Fibroblast of skin of scalp (primary cell): ENCODE results near the gene TBL1X.
"Not testable (repeated sequence)": the region's sequence is repeated elsewhere in the genome, so short reads cannot be mapped to it uniquely, and the experiment has no call there.

Source experiments
- DNase-seq: peaks from one replicate; pipeline ENCODE4 v3.0.0-alpha.2; 2013

Gene TBL1X

DNA sequence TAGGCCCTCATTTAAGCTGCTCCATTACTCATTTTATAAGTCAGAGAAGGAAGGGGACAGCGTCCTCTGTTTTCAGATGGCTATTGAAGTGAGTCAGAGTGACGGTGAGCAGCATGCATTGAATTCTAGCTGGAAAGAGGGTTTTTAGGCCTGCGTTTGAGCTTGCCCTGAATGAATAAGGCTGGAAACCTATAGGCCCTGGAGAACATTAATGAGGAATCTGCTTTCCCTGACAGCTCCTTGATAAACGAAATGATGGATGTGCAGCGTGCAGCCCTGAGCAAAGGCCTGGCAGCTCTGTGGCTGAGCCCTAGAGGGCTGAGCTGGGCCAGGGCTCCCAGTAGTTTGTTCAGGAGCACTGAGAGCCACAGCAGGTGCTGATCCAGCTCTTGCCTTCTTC is 33.4 kb downstream of the TBL1X start:
- DNase-seq = no peak

DNA sequence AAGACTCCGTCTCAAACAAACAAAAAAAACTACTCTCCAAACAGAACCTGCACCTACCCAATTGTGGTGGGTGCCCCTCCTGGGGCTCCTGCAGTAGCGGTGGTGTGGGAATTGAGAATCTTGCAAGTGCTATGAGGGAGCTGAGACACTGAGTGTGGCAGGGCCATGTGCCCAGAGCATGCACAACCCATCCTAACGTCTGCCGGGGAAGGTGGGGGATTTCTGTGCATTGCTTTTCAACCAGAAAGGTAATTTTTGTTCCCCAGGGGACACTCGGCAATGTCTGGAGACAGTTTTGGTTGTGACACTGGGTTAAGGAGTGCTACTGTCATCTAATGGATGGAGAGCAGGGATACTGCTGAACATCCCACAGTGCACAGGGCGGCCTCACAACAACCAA is 35.7 kb downstream of the TBL1X start:
- DNase-seq = no peak

DNA sequence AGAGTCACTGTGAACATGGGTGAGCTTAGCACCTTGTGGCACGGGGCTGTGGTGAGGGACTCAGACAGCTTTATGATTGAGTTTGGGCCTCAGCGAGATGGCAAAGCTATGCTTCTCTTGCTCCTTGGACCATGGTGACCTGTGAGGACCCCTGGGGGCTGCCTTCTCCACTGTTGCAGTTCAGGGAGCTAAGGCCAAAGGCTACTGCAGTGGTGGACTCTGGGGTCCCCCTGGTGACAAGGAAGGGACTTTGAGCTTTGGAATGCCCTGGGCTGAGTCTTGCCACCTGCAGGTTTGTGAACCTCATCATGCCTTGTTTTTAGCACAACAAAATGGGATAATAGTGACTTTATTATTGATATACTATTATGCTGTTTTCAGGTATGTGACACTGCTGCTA is 36.5 kb downstream of the TBL1X start:
- DNase-seq = no peak

DNA sequence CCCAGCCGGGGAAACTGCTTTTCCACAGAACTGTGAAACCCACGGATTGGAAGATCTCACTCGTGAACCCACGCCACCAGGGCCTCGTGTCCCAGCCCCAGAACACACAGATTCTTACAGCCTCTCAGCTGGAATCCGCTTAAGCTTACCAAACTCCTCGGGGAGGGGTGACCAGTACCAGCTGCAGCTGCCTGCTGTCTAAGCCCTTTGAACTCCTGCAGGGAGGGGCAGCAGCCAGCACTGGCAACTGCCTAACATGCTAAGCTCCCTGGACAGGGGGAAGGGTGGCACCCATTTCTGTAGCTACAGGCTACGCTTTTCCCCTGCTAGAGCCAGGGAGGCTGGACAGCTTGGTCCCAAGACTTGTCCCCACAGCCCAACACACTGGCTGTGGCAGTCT is 38.4 kb downstream of the TBL1X start:
- no peak for DNase-seq

DNA sequence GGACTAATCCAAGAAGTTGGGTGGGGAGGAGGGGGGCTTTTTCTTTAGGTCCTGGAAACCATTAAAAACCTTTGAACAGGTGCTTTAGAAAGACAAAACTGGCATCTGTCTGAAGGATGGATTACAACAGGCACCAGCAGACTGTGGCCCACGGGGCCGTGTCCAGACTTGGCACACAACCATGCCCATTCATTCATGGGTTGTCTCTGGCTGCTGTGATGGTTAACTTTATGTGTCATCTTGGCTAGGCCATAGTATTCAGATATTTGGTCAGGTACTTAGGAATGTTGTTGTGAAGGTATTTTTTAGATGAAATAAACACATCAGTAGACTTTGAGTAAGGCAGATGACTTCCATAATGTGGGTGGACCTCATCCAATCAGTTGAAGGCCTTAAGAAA is 45.5 kb downstream of the TBL1X start:
- DNase-seq = no peak

DNA sequence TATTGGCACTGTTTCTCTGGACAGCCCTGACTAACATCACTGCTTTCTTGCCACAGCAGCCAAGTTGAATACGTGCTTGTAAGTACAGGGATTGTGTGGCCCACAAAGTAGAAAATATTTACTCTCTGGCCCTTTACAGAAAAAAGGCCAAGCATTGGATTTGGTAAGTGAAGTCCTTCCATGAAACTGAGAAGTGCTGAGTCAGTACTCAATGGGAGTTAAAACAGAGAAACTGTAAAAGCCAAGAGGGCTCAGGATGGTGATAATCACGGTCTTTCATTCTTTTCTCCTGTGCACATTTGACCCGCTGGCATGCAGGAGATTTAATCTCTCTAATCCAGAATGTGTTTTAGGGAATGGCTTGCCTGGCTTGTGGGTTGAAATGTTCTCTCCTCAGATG is 46.1 kb downstream of the TBL1X start:
- DNase-seq = no peak

DNA sequence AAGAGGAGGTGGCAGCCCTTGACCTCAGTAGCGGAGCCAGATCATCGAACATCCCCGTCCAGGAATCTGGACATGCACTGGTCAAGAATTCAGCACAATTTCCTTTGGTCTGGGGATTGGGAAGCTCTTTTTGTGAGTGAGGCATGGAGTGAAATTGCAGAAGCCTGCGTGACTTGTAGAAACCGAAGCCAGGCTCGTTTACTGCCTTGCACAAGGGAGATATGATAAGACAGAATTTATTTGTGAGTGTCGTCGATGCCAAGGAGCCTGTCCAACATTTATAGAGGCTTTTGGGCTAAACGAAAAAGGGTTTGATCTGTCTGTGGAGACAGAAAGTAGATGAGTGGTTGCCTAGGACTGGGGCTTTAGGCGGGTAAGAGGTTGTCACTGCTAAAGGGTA is 50.6 kb downstream of the TBL1X start:
- no peak for DNase-seq

DNA sequence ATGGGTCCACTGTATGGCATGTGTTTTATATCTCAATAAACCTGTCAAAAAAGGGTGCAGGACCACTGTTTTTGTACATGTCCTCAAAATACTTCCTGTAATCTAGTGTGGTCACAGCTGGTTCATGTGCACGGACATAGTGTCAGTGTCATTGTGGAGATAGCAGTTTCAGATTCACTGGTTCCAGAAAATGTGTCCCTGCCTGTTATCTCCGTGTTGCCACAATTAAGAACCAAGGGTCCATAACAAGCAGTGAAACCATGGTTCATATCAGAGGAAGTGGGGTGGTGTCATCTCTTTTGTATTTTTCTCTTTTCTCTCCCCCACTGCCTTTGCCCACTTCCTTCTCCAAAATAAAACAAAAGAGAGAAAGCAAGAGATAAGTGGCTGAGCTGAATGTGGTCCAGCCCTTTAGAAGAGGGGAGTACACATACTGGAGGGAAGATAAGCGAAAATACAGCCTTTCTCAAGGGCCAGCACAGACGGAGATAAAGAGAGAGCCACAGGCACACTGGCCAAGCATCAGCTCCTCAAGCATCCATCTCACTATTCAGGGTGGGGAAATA is 51.2 kb downstream of the TBL1X start:
- DNase-seq = no peak

DNA sequence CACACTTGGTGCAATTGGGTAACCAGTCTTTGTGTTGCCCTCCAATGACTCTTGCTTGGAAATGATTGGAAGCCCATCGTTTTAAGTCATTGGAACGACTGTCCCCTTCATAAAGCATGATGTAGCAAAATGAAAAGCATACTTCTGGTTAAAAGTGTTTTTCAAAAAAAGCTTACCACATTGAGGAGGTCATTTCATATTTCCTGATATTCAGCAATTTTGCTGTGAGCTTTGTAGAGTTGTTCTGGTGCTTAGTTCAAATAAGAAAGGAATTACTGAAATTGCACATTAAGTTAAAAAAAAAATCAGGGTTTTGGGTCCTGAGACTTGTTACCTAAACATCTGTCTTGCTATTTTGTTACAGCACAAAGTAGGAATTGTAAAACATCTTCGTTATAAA is 51.8 kb downstream of the TBL1X start:
- DNase-seq = no peak

DNA sequence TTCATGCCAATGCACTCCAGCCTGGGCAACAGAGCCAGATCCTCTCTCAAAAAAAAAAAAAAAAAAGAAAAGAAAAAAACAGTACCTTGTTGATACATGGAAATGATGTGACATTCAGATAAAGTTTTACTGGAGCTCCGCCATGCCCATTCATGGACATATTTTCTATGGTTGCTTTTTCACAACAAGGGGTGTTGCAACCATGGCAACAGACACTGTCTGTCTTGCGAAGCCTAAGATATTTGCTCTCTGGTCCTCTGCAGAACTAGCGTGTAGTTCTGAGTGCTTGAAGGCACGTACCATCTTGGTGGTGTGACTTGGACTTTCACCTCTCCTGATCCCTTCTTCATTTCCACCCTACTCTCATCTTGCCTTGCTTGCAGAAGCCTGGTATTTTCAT is 53.2 kb downstream of the TBL1X start:
- no peak for DNase-seq

DNA sequence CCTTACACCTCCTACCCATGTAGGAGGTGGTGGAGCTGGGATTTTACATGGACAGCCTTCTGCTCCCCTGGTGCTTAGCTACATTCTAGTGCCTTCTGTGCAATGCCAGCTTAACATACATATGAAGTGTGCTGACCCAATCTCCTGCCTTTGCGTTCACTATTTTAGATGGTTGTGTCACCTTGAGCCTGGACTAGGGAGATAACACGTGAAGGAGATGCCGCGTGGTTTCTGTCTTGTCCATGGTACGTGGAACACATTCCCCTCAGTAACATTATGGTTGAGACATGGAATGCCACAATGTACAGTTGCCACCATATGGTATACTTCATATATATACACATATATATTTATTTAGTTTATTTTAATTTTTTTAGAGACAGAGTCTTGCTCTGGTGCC is 54.0 kb downstream of the TBL1X start:
- DNase-seq = no peak

DNA sequence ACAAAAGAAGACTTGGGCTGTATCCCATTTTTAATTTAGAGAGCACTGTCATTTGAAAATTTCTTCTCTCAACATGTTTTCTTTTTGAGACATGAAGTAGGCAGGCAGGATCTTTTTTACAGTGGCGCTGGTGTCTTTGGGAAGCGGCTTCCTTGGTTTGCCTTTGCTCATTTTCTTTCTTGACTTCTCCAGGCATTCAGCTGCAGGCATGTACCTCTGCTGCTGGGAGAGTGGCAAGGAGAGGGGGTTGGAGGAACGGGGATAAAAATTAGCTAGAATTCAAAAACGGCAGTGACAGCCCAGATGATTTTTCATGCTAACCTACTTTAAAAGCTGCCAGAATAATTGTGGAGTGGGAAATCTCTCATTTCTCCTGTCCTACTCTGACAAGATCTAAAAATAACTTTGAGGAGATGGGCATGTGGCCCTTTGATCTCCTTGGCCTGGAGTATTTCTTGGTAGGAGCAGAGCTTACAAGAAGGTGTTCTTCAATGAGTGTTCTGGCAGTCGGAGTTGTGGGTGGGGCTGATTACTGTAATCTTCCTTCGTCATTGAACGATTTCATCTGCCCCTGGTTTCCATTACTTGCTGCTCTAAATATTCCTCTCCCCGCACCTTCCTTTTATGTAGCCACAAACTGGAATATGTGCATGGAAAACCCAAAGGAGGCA is 54.8 kb downstream of the TBL1X start:
- DNase-seq = no peak

DNA sequence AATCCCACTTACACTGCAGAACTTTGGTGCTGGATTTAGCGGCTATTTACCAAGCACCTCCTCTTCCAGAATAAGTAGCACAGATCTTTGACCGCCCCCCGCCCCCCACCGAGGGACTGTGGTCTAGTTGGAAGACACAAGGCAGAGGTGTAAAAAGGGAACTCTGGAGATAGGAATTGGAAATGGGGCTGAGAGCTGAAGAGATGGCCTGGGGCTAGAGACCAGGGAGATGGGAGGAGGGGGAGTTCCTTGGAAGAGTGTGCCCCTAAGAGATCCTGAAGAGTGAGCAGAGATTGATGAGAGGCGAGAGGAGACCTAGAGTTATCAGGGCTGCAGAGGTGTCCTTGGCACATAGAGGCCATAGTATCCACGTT is 55.3 kb downstream of the TBL1X start:
- DNase-seq = no peak

DNA sequence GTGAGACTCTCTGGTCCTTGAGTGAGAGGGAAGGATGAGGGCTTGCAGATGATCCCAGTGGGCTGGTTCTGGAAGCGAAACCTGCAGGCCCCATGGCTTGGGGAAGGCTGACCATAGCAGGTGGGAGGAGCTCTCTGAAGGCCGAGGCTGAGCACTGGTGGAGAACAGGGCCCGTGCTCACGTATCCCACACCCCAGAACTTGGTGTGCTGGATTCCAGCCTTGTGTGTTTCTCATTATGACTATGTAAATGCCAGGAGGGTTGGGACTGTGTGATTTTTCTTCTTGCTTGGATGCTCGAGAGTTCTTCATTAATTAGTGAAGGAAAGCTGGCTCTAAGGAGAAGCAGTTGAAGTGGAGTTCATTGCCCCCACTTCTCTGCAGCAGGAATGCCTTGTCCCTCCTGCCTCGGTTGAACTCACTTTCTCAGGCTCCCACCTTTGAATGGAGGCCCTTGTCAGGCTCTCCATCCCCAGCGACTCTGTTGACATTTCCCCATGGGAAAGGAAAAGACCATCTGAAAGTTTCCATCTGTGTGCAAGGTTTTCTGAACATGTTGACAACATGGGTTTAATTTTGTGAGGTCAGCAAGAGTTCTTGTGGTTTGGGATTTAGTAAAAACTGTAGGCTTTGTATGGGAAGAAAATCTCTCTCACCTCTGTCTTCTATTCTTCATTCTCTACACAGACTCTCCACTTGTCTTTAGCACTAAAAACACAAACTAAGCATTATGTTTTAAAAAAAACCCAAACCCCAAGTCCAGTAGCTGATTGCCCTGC is 57.7 kb downstream of the TBL1X start:
- DNase-seq = no peak

DNA sequence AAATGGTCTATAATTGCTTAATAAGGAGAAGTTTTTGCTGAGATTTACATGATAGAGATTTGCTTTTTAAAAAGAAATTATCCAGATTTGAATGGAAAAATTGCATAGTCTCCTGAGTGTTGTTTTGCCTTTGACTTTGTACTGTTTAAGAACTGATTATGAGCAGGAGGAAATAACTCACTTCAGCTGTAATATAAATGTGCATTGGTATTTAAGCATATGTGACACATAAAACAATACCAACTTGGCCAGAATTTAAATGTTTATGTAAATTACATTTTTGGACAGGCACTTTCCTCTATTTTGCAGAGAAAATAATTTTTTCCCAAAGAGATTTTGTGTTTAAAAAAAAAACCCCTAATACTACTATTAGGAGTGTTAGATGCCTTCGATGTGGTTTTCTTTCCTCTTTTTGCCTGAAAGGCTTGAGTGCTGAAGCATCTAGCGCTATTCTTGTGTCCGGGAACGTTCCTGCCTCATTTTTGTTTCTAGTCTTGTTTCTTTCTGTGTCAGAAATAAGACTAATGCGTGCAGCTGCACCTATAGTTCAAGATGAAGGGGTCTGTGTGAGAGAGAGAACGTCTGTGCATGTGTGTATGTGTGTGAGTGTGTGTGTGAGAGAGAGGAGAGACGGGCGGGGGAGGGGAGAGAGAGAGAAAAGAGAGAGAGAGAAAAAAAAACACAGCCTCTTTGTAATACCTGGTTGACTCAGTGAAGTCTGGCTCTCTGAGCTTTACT is 60.8 kb downstream of the TBL1X start:
- no peak for DNase-seq

DNA sequence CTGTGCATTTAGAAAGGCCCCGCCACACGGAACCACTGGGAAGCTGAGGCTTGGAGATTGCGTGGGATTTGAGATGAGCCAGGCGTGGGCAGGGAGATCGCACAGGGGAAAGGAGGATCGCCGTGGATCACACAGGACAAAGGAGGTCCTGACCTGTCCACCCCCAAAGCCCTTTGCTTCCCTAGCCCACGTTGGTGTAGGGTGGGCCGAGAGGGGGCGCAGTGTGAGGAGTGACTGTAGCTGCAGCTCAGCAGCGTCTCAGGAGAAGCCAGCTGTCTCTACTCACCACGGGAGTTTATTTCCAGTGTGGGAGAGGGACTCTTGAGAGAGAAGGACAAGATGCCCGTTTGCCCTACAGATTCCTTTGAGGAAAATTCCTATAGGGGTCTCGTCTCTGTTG is 62.1 kb downstream of the TBL1X start:
- no peak for DNase-seq

DNA sequence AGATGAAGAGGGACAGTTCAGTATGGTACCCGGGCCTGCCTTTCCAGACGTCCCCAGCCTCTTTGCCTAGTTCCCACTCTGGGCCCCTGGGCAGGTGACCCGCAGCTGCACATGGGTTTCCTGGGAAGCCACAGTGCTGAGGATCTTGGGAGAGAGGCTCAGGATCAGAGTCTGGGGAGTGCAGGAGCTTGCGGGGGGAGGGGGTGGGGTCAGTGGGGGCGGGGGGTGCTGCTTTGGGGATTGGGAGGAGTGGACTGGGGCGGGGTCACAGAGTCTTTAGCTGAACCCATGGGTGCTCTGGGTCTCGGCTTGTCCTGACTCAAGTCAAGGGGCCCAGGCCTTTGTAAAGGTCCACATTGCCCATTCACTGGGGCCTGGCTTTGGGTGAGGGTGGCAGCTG is 63.6 kb downstream of the TBL1X start:
- no peak for DNase-seq

DNA sequence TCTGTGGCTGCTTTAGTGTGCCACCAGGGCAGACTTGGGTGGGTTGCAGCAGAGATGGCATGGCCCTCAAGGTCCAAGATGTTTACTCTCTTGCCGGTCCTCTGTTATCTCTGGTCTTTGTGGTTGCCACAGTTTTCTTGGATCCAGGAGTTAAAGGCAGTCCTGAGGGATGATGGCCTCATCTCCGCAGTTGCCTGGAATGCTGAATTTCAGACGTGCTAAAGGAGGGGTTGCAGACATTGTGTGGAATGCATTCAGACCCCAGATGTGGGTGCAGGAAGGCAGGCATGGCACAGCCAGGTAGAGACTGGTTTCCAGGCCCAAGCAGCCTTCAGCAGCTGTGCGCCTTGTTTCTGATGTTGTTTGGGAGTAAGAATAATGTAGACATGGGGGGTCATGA is 64.4 kb downstream of the TBL1X start:
- no peak for DNase-seq

DNA sequence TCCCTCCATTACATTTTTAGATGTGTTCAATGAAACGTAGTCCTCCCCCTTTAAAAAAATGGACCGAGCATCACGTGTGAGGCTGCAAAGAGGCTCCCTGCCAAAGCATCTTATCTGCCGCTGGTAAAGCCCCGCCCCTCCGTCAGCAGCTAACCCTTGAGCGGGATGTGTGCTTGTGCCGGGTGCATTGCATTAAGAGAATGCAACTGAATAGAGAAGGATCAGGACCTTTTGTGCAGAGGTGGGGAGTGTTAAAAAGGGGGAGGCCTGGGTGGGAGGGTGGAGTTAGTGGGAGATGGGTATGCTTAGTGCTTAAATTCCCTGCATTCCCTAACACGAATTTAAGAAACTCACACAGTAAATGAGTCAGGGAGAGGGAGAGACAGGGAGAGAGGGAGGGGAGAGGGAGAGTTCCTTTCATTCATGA is 66.0 kb downstream of the TBL1X start:
- DNase-seq = peak; percentile 88

DNA sequence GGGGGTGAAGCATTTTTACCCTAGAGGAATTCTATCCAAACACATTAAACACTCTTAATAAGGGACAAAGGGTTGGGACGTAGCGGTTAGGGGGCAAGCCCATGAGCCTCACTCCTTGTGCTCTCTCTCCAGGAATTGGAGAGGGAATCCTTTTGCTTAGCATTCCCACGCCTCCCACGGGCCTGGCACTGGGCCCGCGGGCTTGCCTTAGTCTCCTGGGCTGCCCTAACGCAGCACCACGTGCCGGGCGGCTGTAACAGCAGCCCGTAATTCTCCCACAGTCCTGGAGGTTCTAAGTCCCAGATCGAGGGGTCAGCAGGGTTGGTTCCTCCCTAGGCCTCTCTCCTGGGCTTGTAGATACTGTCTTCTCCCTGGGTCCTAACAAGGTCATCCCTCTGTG is 67.5 kb downstream of the TBL1X start:
- DNase-seq = peak; percentile 34

DNA sequence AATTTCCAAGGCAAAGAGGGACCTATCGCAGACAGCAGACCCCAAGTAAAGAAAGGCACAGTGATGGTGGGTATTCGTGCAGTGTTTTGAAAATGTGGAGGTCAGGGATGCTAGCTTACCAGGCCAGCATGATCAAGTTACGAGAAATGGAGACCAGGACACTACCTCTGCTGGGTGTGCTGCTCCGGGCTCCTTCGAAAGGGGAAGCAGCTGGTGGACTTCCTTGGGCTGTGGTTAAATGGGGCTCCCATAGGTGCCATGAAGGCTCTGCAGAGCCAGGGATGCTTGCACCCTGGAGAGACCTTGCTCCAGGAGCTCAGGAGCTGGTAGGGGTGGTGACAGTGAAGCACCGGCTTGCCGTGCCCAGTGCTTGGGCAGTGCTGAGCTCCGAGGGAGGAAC is 68.8 kb downstream of the TBL1X start:
- no peak for DNase-seq

DNA sequence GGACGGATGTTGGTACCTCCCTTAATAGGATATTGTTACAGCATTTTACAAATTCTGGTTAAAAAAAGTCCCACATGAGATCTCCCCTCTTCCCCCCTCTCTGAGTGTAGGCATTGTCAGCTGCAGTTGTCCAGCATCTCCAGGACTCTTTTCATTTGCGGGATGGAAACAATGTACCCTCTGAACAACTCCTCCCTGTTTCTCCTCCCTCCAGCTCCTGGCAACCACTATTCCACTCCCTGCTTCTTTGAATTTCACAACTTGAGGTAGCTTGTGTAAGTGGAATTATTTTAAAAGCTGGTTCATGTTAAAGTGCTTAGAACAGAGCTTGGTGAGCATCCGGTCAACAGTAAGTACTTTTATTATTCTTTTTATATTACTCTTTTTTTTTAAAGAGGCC is 69.8 kb downstream of the TBL1X start:
- DNase-seq = peak; percentile 24

DNA sequence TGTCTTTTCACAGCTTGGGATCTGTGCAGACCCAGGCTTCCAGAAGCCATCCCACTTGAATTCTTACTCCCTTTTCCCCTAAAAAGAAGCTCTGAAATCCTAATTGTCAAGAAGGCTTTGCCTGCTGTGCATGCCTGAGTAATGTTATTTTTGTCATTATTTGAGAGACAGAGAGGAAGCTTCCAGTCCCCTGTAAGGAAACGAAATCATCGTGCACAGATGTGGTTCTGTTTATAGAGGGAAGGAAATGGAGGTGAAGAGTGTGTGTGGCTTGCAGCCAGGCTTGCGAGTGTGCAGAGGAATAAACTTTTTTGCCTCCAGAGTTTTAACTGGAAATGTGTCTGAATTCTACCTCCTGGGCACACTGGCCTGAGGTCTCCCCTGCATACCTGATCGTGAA is 70.2 kb downstream of the TBL1X start:
- no peak for DNase-seq

DNA sequence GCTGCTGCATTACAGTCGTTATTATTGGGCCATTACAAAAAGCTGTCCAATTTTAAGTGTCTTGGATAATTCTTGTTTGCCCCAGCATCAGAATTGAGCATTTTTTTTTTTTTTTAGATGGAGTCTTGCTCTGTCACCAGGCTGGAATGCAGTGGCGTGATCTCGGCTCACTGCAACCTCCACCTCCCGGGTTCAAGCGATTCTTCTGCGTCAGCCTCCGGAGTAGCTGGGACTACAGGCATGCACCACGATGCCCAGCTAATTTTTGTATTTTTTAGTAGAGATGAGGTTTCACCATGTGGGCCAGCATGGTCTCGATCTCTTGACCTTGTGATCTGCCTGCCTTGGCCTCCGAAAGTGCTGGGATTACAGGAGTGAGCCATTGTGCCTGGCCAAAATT is 71.3 kb downstream of the TBL1X start:
- DNase-seq = not testable (repeated sequence)
